ENCODE data around the gene MYL10.
"Not testable (repeated sequence)": the region's sequence is repeated elsewhere in the genome, so short reads cannot be mapped to it uniquely, and the experiment has no call there.

MYL10 gene

DNA sequence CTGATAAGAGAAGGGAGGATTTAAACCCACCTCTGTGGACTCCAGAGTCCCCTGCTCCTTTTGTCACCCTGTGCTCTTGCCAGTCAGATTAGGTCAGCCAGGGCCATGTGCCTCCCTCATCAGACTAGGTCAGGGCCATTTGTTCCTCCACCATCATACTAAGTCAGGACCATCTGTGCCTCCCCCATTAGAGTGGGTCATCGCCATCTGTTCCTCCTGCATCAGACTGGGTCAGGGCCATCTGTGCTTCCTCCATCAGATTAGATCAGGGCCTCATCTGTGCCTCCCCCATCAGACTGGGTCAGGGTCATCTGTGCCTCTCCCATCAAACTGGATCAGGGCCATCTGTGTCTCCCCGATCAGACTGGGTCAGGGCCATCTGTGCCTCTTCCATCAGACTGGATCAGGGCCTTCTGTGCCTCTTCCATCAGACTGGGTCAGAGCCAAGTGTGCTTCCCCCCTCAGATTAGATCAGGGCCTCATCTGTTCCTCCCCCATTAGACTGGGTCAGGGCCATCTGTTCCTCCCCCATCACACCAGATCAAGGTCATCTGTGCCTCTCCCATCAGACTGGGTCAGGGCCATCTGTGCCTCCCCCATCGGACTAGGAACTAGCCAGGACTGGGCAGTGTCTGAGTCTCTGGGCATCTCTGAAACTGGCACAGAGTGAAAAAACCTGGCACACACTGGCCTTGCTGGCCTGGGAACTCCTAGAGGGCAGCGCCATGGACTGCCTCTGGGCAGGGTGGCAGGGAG lies 11.5 kb downstream of the MYL10 start:
- DNase-seq: no peak

DNA sequence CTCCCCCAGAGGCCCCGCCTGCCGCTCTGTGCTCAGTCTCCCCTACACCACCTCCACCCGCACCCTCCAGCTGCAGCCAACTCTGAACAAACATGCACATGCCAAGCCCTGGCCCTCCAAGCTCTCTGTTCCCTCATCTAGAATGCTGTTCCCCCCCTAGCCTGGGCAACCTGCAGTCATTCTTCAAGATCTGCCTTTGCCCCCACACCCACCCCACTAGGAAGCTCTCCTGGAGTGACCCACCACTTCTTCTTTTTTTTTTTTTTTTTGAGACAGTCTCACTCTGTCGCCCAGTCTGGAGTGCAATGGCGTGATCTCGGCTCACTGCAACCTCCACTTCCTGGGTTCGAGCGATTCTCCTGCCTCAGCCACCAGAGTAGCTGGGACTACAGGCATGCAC lies 13.7 kb downstream of the MYL10 start:
- DNase-seq: no peak

DNA sequence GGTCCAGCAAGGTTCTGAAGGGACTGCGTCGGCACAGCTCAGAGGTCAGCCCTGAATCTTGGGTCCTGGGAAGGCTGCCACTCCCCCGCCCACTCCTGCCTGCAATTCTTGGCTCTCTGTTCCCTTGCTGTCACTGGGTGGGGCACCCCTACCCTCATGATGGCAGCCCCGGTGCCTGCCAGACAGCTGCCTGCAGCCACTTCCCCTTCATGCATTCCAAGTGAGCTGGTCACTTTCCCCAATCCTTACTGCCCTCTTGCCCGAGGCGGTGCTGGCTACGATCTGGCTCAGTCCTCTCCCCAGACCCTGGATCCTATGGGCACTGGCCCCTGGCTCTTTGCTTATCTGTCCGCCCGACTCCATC lies 14.2 kb downstream of the MYL10 start:
- no peak for DNase-seq

DNA sequence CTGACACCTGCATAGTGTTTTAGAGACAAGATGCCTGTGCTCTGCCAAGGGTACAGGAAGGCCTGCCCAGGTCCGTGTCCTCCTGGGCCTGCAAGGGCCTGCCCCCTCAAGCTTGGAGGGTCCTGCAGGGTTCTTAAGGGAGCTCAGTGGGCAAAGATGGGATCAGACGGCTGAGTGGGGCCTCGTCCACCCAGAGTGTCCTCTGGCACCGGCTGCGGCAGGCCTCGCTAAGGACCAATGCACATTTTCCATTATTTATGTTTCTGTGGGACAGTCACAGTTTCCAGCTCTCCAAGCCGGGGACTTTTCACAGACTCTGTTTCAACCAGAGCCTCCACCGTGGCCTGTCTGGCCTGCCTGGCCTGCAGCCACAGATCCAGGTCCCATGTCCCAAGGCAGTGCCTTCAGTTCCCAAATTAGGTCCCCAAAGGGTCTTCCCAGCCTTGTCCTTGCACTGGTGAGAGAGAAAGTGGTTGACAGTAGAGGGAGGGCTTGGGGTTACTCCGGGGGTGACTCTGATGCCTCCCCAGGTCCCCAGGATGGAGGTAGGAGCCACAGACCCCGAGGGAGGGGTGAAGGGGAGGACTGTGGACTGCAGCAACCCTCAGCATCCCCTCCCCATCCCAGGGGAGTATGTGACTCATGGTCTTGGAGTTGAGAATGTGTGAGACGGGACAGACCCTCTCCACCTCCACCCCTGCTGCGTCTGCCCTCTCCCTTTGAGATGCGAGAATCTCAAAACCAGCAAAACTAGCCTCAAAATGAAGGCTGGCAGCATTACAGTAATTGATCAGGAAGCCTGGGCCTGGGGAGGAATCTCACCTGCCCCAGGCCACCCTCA lies 14.8 kb downstream of the MYL10 start:
- DNase-seq: no peak

DNA sequence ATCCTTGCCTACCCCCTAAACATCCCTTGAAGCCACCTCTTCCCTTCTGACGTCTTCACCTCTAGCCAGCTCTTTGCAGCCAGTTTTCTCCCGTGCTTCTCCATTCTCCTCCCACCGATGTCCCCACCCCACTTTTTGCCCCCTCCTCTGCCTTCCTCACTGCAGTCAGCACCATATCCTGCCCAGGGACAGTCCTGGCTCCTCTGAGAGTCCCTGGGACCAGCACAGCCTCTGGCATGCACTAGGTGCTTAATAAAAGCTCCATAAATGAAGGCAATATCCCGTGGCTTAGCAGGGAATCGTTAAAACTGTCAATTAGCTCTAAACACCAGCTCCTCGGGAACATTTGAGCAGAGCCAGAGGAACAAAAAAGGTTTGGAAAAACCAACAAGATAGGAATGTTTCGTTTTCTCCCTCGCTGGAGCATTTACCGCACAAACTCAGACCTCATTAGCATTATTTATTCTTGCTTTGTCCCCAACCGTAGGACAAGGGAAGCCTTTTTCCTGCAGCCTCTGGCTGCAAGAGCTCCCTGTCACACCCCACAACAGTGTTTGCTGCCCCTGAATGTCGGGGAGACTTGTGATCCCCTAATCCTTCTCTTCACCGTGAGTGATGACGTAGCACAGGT lies 16.1 kb downstream of the MYL10 start:
- DNase-seq: no peak

DNA sequence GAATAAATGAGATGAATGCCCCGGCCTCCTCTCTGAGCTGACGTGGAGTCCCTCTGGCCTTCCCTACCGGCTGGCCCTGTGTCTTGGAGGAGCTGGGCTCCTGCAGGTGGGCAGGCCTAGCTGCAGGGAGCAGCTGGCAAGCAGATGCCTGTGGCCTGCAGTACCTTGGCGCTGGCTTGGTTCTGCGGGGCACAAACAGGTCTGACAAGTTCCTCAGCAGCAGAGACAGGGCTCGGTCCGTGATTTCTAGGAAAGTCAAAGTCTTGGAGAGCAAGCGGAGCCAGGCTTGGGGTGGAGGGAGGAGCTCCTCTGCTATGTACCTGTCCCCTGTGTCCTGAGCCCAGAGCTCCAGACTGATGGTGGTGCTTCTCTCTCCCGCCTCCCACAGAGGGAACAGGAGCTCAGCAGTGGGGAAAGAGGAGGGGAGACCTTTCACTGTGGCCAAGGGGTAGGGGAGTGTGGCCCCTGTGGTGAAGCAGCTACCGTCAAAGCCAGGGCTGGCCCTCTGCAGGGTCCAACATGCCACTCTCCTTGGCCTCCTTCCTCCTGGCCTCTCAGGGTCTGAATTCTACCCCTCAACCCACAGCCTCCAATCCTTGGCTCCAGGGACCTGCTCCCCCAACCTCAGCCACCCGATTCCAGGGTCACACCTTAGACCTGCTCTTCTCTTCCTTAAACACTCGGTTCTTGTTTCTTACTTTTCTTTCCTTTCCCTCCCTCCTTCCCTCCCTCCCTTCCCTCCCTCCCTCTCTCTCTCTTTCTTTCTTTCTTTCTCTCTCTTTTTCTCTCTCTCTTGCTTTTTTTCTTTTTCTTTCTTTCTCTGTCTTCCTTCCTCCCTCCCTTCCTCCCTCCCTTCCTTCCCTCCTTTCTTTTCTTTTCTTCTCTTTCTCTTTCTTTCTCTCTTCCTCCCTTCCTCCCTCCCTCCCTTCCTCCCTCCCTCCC lies 20.1 kb downstream of the MYL10 start:
- DNase-seq: peak; percentile 80

DNA sequence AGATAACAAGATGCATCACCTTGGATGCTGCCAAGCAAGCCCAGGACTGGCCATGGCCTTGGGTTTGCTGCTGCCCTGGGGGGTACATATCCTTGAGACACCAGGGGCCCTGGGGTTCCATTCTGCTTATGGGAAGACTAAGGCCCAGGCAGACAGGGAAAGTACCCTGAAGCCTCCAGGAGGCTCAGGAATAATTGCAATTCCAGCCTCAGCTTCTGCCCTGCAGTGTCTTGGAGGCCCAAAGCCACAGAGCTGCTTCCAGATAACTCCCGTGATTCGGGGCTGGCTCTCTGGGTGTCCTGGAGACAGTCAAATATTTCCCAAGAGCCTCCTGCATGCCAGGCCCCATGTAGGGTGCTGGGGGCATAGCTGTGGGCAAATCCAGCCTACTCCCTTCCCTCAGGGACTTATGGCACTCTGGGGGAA lies 22.6 kb downstream of the MYL10 start:
- no peak for DNase-seq

DNA sequence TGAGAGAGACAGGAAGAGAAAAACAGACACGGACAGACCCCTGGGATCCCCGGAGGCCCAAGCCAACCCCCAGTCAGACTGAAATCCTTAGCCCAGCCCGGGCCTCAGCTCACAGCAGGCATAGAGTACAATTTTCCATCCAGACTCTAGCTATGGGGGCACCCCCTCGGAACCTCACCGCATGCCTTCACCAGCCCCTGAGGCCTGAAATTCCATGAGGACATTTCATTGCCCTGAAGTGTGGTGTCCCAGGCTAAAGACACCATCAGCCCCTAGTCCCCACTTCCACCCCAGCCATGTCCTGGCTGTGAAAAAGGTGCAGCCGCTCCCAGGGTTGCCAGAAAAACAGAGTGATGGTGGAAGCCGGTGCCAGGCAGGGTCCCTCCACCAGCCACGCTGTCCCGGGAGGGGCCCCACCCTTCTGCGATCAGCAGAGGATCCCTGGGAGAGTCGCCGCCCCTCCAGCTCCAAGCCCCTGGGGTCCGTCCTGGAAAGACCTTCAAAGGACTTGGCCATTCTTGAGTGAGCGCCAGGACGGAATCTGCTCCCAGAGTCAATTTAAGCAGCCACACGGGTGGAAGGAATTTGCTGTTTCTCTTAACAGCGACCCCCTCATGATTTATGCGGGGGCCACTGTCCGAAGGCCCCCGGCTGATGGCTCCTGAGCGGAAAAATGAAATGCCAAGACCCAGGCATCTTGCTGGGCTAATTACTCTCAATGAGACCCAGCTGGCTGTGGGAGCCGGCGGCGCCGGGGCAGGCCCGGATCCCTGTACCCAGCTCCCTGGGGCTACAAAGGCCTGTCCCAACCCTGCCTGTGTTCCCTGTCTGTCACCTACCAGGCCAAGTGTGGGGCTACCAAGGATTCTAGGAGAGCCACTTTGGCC lies 23.2 kb downstream of the MYL10 start:
- DNase-seq: no peak

DNA sequence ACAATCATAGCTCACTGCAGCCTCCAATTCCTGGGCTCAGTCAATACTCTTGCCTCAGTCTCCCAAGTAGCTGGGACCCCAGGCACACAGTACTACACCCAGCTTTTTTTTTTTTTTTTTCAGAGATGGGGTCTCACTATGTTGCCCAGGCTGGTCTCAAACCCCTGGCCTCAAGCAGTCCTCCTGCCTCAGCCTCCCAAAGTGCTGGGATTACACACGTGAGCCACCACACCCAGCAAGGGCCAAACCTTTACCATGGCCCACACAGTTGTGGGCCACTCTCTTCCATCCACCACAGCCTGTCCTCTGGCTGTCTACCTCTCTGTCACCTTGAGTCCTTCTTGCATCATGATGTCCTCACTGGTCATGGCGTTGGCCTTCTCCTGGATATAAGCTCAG lies 24.2 kb downstream of the MYL10 start:
- not testable (repeated sequence) for DNase-seq

DNA sequence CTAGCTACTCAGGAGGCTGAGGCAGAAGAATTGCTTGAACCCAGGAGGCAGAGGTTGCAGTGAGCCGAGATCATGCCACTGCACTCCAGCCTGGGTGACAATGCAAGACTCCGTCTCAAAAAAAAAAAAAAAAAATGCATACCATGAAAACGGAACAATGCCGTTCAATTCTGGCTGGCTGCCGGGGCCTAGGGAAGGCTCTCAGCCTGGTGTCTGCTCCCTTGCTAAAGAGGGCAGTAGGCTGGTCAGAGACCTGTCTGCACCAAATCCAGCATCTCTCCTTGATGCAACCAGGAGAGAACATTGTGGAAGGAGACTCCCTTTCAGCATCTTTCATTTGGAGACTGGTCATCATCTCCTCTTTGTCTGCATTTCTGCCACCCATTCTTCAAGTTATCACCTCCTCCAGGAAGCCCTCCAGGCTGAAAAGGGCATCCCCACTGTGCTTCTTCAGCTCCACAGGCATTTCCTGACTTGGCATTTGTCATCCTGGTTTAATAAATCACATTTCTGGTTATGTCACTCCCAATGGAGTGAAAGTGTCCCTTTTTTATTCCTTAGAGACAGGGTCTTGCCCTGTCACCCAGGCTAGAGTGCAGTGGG lies 24.7 kb downstream of the MYL10 start:
- DNase-seq: no peak

DNA sequence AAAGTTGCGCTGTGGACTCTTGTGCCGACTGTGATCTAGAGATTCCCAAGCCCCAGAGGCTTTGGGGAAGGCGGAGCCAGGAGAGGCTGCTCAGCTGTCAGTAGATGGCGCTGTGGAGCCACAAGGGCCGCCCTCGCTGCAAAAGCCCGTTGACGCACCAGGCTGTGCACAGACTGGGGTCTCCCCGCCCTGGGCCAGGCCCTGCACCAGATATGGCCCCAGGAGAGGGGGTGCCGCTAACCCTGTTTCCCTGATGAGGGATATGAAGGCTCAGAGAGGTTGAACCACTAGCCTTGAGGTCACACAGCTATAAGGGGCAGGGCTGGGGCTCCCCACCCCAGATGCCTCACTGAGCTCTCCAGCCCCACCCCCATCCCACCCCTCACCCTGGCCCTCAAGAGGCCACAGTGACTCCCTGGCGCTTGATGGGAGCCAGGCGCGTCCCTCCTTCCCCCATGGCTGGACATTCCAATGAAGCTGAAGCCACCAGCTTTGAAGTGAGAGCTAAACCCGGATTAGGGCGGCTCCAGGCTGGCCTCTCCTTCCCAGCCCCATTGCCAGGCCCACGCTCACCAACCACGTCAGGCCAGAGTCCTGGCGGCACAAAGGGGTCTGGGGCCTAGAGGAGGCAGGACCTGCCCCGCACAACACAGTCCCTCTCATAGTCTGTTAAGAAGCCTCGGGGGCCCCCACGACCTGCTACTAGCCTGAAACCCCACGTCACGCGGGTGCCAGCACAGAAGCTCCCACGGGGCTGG lies 26.4 kb downstream of the MYL10 start:
- DNase-seq: peak; percentile 23

DNA sequence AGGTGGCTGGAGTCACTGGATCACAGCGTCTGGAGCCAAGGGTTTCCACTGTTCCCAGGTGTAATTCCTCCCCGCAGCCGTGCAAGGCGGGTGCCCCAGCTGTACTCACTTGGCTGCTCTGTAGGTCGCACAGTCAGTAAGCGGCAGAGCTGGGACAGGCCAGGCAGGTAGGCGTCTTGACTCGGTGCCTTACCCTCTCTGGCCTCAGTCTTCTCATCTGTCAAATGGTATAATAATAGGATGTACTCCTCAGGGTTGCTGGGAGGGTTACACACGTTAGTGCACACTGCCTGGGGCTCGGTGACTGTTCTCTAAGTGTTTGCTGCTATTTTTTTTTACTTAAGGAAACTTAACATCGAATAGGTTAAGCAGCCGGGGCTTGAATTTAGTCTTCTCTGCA lies 27.0 kb downstream of the MYL10 start:
- DNase-seq: no peak

DNA sequence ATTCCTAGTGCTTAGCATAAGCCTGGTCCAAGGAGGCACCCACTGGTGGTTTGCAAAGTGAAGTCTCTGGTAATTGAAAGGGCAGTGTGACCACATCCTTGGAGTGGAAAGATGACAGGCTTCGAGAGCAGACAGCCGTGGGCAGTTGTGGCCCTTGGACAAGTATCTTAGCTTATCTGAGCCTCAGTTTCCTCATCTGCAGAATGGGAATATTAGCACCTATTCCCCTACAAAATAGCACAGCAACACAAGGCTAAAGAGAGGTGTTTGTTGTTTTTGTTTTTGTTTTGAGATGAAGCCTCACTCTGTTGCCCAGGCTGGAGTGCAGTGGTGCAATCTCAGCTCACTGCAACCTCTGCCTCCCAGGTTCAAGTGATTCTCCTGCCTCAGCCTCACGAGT lies 29.3 kb downstream of the MYL10 start:
- no peak for DNase-seq

DNA sequence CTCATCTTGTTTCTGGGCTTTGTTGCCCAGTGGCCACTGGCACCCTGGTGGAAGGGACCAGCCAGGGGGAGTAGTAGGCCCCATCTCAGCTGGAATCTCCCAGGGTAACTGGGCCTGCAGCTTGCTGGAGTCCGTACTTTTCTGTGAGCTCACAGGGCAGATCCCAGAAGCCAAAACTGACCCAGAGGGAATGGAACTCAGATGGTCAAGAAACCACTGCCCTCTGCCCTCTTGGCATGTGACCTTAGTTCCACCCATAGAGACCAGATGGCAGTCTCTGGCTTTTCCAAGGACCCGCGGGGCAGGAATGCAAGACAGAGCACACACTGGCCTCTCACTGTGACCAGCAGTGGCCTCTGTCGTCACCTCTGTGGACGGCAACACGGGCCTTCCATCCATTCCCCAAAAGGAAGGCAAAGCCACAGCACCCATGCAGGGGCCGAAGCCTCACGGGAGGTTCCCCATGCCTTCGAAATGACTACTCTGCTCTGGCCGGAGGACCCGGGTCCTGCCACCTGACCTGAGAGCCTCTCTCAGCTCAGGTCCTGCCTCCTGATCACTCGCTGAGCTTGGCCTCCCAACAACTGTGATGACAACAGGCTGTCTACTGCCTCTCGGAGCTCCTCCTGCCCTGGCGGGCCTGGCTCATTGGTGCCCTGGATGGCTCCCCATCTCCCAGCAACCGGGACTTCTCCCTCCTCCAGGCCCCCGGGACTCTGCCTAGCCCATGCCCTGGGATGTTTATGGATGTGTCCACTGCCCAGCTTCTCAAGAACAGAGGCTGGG lies 29.9 kb downstream of the MYL10 start:
- DNase-seq: no peak

DNA sequence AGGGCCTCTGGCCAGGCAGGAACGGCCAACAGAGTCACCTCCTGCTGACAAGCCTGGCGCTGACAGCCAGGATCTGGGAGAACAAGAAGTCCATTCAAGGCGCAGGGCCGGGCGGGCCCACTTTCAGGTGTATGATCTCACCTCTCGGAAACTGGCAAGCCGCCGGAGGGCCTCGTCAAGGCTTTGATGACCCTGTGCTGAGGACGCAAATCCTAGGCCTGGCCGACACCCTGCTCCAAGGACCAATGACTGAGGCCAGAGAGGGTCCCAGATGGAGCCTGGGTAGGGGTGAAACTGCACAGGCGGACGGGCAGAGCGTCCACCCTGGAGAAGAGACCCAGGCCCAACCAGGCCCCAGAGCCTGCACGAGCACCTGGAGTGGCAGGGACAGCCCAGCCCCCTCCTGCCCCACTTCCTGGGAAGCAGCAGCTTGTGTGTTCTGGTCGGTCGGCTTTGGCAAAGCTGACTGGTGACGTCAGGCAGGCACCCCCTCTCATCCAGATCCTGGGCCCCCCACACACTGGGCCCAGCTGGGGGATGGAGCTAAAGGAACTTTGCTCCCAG lies 30.6 kb downstream of the MYL10 start:
- DNase-seq: no peak

DNA sequence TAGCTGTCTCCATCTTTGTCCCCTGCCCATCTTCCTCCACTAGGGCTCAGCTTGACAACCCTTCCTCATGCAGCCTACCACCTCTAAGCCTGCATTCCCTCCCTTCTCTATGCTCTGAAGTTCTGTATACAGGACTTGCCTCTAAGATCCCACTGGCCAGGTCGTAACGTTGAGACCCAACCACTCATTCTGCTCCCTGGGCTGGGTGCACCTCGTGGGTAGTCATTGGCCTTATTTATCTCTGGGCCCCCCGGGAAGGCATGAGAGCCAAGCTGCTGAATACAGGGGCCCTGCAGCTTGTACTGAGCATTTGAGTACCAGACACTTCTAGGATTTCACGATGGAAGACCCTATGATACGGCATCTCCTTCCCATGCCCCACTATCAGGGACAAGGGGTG lies 31.2 kb downstream of the MYL10 start:
- no peak for DNase-seq

DNA sequence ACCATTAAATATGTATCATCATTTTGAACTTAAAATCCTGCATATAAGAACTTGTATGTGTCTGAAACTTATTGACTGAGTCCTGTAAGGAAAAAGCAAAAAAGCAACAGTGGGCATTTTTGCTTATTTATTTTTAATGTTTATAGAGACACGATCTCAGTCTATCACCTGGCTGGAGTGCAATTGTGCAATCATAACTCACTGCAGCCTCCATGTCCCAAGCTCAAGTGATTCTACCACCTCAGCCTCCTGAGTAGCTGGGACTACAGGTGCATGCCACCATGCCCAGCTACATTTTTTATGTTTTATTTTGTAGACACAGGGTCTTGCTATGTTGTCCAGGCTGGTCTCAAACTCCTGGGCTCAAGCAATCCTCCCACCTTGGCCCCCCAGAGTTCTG lies 32.2 kb downstream of the MYL10 start:
- no peak for DNase-seq

DNA sequence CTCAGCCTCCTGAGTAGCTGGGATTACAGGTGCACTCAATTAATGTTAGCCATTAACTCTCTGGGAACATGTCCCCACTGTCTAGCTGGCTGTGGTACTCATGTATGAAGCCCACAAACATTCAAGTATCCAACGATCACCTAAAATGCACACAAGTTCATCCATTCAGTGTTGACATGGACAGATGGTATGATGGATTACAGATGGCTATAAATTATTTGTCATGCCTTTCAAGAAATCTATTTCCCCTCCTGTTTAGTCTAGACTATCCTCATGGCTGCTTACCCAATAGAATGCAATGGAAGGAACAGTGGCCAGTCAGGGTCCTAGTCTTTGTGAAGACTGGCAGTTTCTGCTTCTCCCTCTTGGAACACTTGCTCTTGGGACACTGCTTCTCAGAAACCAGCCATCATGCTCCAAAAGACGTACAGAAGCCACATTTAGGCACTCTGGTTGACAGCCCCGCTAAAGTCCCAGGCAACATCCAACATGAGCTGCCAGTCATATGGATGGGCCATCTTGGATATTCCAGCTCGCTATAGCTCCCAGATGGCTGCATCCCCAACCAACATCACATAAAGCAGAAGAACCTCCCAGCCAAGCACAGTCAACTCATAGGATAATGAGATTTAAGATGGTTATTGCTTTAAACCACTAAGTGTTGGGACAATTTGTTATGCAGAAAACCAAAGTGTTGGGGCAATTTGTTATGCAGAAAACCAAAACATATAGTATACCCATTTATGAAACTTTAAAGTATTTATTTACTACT lies 33.1 kb downstream of the MYL10 start:
- DNase-seq: no peak

DNA sequence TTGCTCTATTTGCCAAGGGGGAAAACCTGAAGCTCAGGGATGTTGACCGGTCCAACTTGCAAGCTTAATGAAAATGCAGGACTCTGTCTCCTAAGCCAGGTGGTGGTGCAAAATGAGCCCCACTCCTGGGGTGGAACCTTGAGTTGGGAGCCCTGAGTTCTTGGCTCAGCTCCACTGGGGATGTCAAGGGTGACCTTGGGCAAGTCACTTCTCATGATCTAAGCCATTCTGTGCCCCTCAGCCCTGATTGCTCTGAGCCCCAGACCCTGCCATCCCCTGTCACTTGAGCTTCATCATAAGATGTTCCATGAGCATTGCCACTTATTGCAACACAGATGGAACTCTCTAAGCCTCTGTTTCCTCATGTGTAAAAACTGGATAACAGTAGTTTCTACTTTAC lies 33.9 kb downstream of the MYL10 start:
- DNase-seq: no peak

All from DMS79 treated with DMSO at 0.1 percent for 48 hours (cell line).